Colonic mucosa (tissue), 4 donors: ENCODE results near the gene EFEMP1. TPM values are rescaled to one million over a fixed set of nuclear protein-coding genes. Genes with fewer than 3 reads are reported as not detected.
"Not testable (repeated sequence)": the region's sequence is repeated elsewhere in the genome, so short reads cannot be mapped to it uniquely, and the experiment has no call there.

Experiments used
- DNase-seq: peaks from one replicate; pipeline ENCODE4 v3.0.0-alpha.2; 2020
- H3K27ac ChIP-seq: fragments of 200-600 bp; one replicate; pipeline ENCODE4 v1.8.0; 2021
- H3K27me3 ChIP-seq: fragments of 200-600 bp; one replicate; pipeline ENCODE4 v1.8.0; 2021
- H3K36me3 ChIP-seq: fragments of 200-600 bp; one replicate; pipeline ENCODE4 v1.8.0; 2021
- H3K4me1 ChIP-seq: fragments of 200-600 bp; one replicate; pipeline ENCODE4 v1.8.0; 2021; ENCODE audit warnings: mild to moderate bottlenecking
- H3K4me3 ChIP-seq: fragments of 200-600 bp; one replicate; pipeline ENCODE4 v1.8.0; 2021
- H3K9ac ChIP-seq, 2 donors: one replicate each; pipeline ENCODE4 v1.7.0; 2013; ENCODE audit warnings: control low read depth in 2 of 2, low read depth in 2 of 2, low read length in 2 of 2
- H3K9me3 ChIP-seq: fragments of 200-600 bp; one replicate; pipeline ENCODE4 v1.8.0; 2021
- CTCF ChIP-seq: fragments of 200-600 bp; IDR thresholded peaks from one replicate; pipeline ENCODE4 v1.8.0; 2022; ENCODE audit warnings: antibody characterized with exemption, mild to moderate bottlenecking
- intact Hi-C: fragments of 100-400 bp; cut with DNase I; formaldehyde crosslinking; loops from one replicate; pipeline ENCODE4 v1.14.1; 2022
- total RNA-seq, 2 donors: library from RNA; stranded (reverse); fragmentation: NEBNext Ultra II Directional in 1 of 2; extraction: Animal tissue kit (Norgen Biotek cat#: 25700) in 1 of 2; gene quantifications; one replicate each; pipeline ENCODE4 v1.2.1, GENCODE V29; 2021
- donor health status: healthy.
- donor health status: DM: no; HTN: no; CAD: no.
- donor health status: DM: no; HTN: no; CAD: no.

The EFEMP1 gene
- total RNA-seq, 2 donors from 2014 or later: 16.2 to 25.2 TPM

- no peaks in the 10 kb centered on the region for H3K9me3 ChIP-seq
- intact Hi-C loops: no loop called here
- H3K27ac ChIP-seq: no peak overlapping the region
- TF ChIP-seq CTCF: no peak
- H3K4me1 ChIP-seq: peaks cover 13% of the 10 kb centered on the region
- H3K4me3 ChIP-seq: no peak overlapping the region
- peak; percentile 70 for DNase-seq
- no peak overlapping the region for H3K9ac ChIP-seq
- no peaks in the 10 kb centered on the region for H3K36me3 ChIP-seq
- no peaks in the 10 kb centered on the region for H3K27me3 ChIP-seq
Observed at GRCh38 chr2:55843096-55843993, 80.2 kb downstream of the EFEMP1 start.

- no peaks in the 10 kb centered on the region for H3K27me3 ChIP-seq
- no peak overlapping the region for H3K27ac ChIP-seq
Observed at GRCh38 chr2:55842046-55842445, 81.5 kb downstream of the EFEMP1 start.

GRCh38 chr2:55840460-55840859, 83.1 kb downstream of the EFEMP1 start:
- Histone ChIP-seq H3K4me3 (no peak overlapping the region), H3K36me3 (no peaks in the 10 kb centered on the region), H3K27me3 (no peaks in the 10 kb centered on the region), H3K4me1 (peaks cover 13% of the 10 kb centered on the region), H3K9me3 (no peaks in the 10 kb centered on the region), H3K9ac (no peak overlapping the region), H3K27ac (no peak overlapping the region)
- intact Hi-C loops: no loop called here
- TF ChIP-seq CTCF: no peak
- DNase-seq: no peak

More at GRCh38 chr2:55842046-55842445, 81.5 kb downstream of the EFEMP1 start:
- DNase-seq: no peak
- intact Hi-C loops: no loop called here
- H3K4me3 ChIP-seq: no peak overlapping the region
- no peaks in the 10 kb centered on the region for H3K36me3 ChIP-seq
- peaks cover 13% of the 10 kb centered on the region for H3K4me1 ChIP-seq
- H3K9me3 ChIP-seq: no peaks in the 10 kb centered on the region
- H3K9ac ChIP-seq: no peak overlapping the region
- no peak for TF ChIP-seq CTCF

- intact Hi-C loops: no loop called here
- Histone ChIP-seq H3K4me1 (peaks cover 13% of the 10 kb centered on the region), H3K27ac (no peak overlapping the region), H3K9ac (no peak overlapping the region), H3K27me3 (no peaks in the 10 kb centered on the region), H3K4me3 (no peak overlapping the region), H3K9me3 (no peaks in the 10 kb centered on the region), H3K36me3 (no peaks in the 10 kb centered on the region)
- TF ChIP-seq CTCF: no peak
- DNase-seq: peak; percentile 44
Observed at GRCh38 chr2:55839182-55839819, 84.3 kb downstream of the EFEMP1 start.

GRCh38 chr2:55838653-55839052, 84.9 kb downstream of the EFEMP1 start:
- Histone ChIP-seq H3K9me3 (no peaks in the 10 kb centered on the region), H3K36me3 (no peaks in the 10 kb centered on the region), H3K27me3 (no peaks in the 10 kb centered on the region), H3K27ac (no peak overlapping the region), H3K4me1 (peaks cover 13% of the 10 kb centered on the region), H3K4me3 (no peak overlapping the region), H3K9ac (no peak overlapping the region)
- DNase-seq: no peak
- no peak for TF ChIP-seq CTCF
- intact Hi-C loops: no loop called here

- peaks cover 13% of the 10 kb centered on the region for H3K4me1 ChIP-seq
- H3K9me3 ChIP-seq, H3K36me3 ChIP-seq, intact Hi-C loops, H3K27me3 ChIP-seq, H3K9ac ChIP-seq, H3K27ac ChIP-seq, DNase-seq, H3K4me3 ChIP-seq: not testable (repeated sequence)
Observed at GRCh38 chr2:55838117-55838516, 85.5 kb downstream of the EFEMP1 start.
